Common myeloid progenitor, CD34-positive (primary cell): ENCODE measurements around the gene BTBD9.
"Not testable (repeated sequence)": the region's sequence is repeated elsewhere in the genome, so short reads cannot be mapped to it uniquely, and the experiment has no call there.

Experiments used
- CTCF ChIA-PET: fragments of 350-600 bp; sonication (Branson Sonifier 250); formaldehyde crosslinking; loops from one replicate; lab custom pipeline; 2021; ENCODE audit warnings: antibody characterized with exemption; lab: Charles Lee
- POLR2A ChIA-PET: fragments of 350-600 bp; sonication (Branson Sonifier 250); formaldehyde crosslinking; loops from one replicate; lab custom pipeline; 2021; ENCODE audit warnings: antibody characterized with exemption; lab: Charles Lee
- DNase-seq, 3 donors: peaks; one replicate each; pipeline versions ENCODE4 v3.0.0 to v3.0.0-alpha.2; 2013
- H3K27ac ChIP-seq, 2 experiments: 1 replicate in 1 of 2; 2 replicates in 1 of 2; pipeline ENCODE4 v1.7.0; 2013; ENCODE audit warnings: inconsistent platforms in 2 of 2, low read length in 2 of 2, mild to moderate bottlenecking in 2 of 2, low read depth in 1 of 2, moderate library complexity in 1 of 2; ENCODE audit not compliant: severe bottlenecking in 2 of 2, insufficient read depth in 1 of 2, poor library complexity in 1 of 2
- H3K27me3 ChIP-seq, 5 experiments: replicated peaks in 2 of 5; 1 replicate in 3 of 5; 2 replicates in 2 of 5; pipeline versions ENCODE4 v1.6.1 to v1.7.0; 2013; ENCODE audit warnings: low read length in 4 of 5, mild to moderate bottlenecking in 2 of 5, moderate library complexity in 2 of 5, inconsistent platforms in 1 of 5; ENCODE audit not compliant: insufficient read depth in 5 of 5, control insufficient read depth in 4 of 5
- H3K36me3 ChIP-seq, 4 experiments: 1 replicate in 2 of 4; 2 replicates in 2 of 4; pipeline versions ENCODE4 v1.6.1 to v1.7.0; 2013; ENCODE audit warnings: low read length in 3 of 4, control low read depth in 1 of 4, mild to moderate bottlenecking in 1 of 4; ENCODE audit not compliant: control insufficient read depth in 4 of 4, insufficient read depth in 4 of 4
- H3K4me1 ChIP-seq, 4 experiments: 1 replicate in 3 of 4; 2 replicates in 1 of 4; pipeline versions ENCODE4 v1.6.1 to v1.7.1; 2013; ENCODE audit warnings: low read length in 3 of 4, mild to moderate bottlenecking in 3 of 4, control low read depth in 1 of 4, inconsistent platforms in 1 of 4, moderate library complexity in 1 of 4; ENCODE audit not compliant: control insufficient read depth in 4 of 4, insufficient read depth in 4 of 4; ENCODE audit errors: control extremely low read depth in 1 of 4
- H3K4me3 ChIP-seq, 7 experiments: 1 replicate in 4 of 7; 2 replicates in 3 of 7; pipeline versions ENCODE4 v1.5.1 to v1.7.0; 2013; ENCODE audit warnings: mild to moderate bottlenecking in 7 of 7, low read length in 6 of 7, moderate library complexity in 6 of 7, inconsistent platforms in 2 of 7, low read depth in 2 of 7, control low read depth in 1 of 7; ENCODE audit not compliant: insufficient read depth in 4 of 7, control insufficient read depth in 1 of 7; ENCODE audit errors: extremely low read depth in 1 of 7
- H3K9me3 ChIP-seq, 5 experiments: 1 replicate in 4 of 5; 2 replicates in 1 of 5; pipeline versions ENCODE4 v1.6.1 to v1.7.1; 2013; ENCODE audit warnings: low read length in 4 of 5, mild to moderate bottlenecking in 2 of 5, inconsistent platforms in 1 of 5, low read depth in 1 of 5, moderate library complexity in 1 of 5; ENCODE audit not compliant: control insufficient read depth in 4 of 5, insufficient read depth in 2 of 5; ENCODE audit errors: control extremely low read depth in 1 of 5
- WGBS: methylation state at CpG from one replicate; pipeline ENCODE4 v1.1.5; 2013; ENCODE audit not compliant: insufficient coverage; 5-methylcytosine and 5-hydroxymethylcytosine counted together

Gene BTBD9

GRCh38 chr6:38425788-38426488 lies 213.8 kb downstream of the BTBD9 start:
- POLR2A ChIA-PET, H3K36me3 ChIP-seq, H3K27ac ChIP-seq, H3K4me3 ChIP-seq, H3K9me3 ChIP-seq, DNase-seq, H3K4me1 ChIP-seq, CTCF ChIA-PET, H3K27me3 ChIP-seq: not testable (repeated sequence)
- 99% methylated on average over 8 of the region's 11 CpGs for WGBS

GRCh38 chr6:38423746-38424145 lies 216.0 kb downstream of the BTBD9 start:
- H3K36me3 ChIP-seq = no peaks in the 10 kb centered on the region
- H3K9me3 ChIP-seq = no peaks in the 10 kb centered on the region
- H3K27me3 ChIP-seq = no peaks in the 10 kb centered on the region
- H3K4me3 ChIP-seq = no peak overlapping the region
- no peak overlapping the region for H3K27ac ChIP-seq
- DNase-seq = no peak
- WGBS = 100% methylated on average over 3 of the region's 4 CpGs
- no peaks in the 10 kb centered on the region for H3K4me1 ChIP-seq
- CTCF ChIA-PET = no interaction called here
- POLR2A ChIA-PET = no interaction called here

GRCh38 chr6:38420207-38420606 lies 219.5 kb downstream of the BTBD9 start:
- H3K27me3 ChIP-seq = no peaks in the 10 kb centered on the region
- WGBS = 100% methylated on average over 1 of the region's 2 CpGs
- no peaks in the 10 kb centered on the region for H3K9me3 ChIP-seq
- no peak overlapping the region for H3K4me3 ChIP-seq
- no peak for DNase-seq
- POLR2A ChIA-PET = no interaction called here
- CTCF ChIA-PET = interaction anchor here (1.4 kb wide), 1 partner anchor 13 kb away, joined by 3 read pairs; no protein-coding TSS in a partner anchor
- H3K4me1 ChIP-seq = no peaks in the 10 kb centered on the region
- no peaks in the 10 kb centered on the region for H3K36me3 ChIP-seq
- H3K27ac ChIP-seq = no peak overlapping the region

- Histone ChIP-seq H3K9me3 (no peaks in the 10 kb centered on the region), H3K4me3 (no peak overlapping the region), H3K27me3 (no peaks in the 10 kb centered on the region), H3K36me3 (no peaks in the 10 kb centered on the region), H3K4me1 (no peaks in the 10 kb centered on the region), H3K27ac (no peak overlapping the region)
- no peak for DNase-seq
- WGBS = 100% methylated on average over 3 of the region's 6 CpGs
- ChIA-PET CTCF (no interaction called here), POLR2A (no interaction called here)
These were observed 222.2 kb downstream of the BTBD9 start for GRCh38 chr6:38417521-38417920.

- 94% methylated on average over 2 of the region's 5 CpGs for WGBS
- no peaks in the 10 kb centered on the region for H3K36me3 ChIP-seq
- CTCF ChIA-PET = no interaction called here
- H3K27me3 ChIP-seq = no peaks in the 10 kb centered on the region
- H3K4me1 ChIP-seq = no peaks in the 10 kb centered on the region
- no peaks in the 10 kb centered on the region for H3K9me3 ChIP-seq
- no peak overlapping the region for H3K4me3 ChIP-seq
- POLR2A ChIA-PET = interaction anchor here (0.7 kb wide), 1 partner anchor 18 kb away, joined by 3 read pairs; no protein-coding TSS in a partner anchor
- no peak overlapping the region for H3K27ac ChIP-seq
- DNase-seq = no peak
These were observed 224.3 kb downstream of the BTBD9 start for GRCh38 chr6:38415231-38416005.

GRCh38 chr6:38413102-38413800 lies 226.5 kb downstream of the BTBD9 start:
- DNase-seq = no peak
- Histone ChIP-seq H3K27me3 (no peaks in the 10 kb centered on the region), H3K27ac (no peak overlapping the region), H3K4me1 (no peaks in the 10 kb centered on the region), H3K9me3 (no peaks in the 10 kb centered on the region), H3K36me3 (no peaks in the 10 kb centered on the region), H3K4me3 (no peak overlapping the region)
- CTCF ChIA-PET = no interaction called here
- WGBS = 100% methylated on average over 3 of the region's 4 CpGs
- POLR2A ChIA-PET = no interaction called here

- WGBS = 24% methylated on average over 2 of the region's 3 CpGs
- Histone ChIP-seq H3K4me1 (no peaks in the 10 kb centered on the region), H3K4me3 (no peak overlapping the region), H3K27ac (no peak overlapping the region), H3K27me3 (no peaks in the 10 kb centered on the region), H3K36me3 (no peaks in the 10 kb centered on the region), H3K9me3 (no peaks in the 10 kb centered on the region)
- DNase-seq = peak in 2 of 3 donors; percentile 20 to 22
- CTCF ChIA-PET = interaction anchor here (1.4 kb wide), 1 partner anchor 13 kb away, joined by 3 read pairs; no protein-coding TSS in a partner anchor
- POLR2A ChIA-PET = no interaction called here
These were observed 232.5 kb downstream of the BTBD9 start for GRCh38 chr6:38407192-38407591.
